Activated CD8-positive, alpha-beta memory T cell treated with anti-CD3 and anti-CD28 coated beads for 1 hour (primary cell): Measurements from ENCODE around the gene SYNCRIP.
A peak's percentile ranks its signal among the peaks of the same experiment; 100 is the strongest.
"Not testable (repeated sequence)": the region's sequence is repeated elsewhere in the genome, so short reads cannot be mapped to it uniquely, and the experiment has no call there.

ENCODE experiments used
- DNase-seq, 2 donors: peaks; one replicate each; pipeline ENCODE4 v3.0.0-alpha.2; 2020; ENCODE audit warnings: low read depth in 1 of 2; ENCODE audit errors: extremely low read depth in 1 of 2

Gene SYNCRIP

DNA sequence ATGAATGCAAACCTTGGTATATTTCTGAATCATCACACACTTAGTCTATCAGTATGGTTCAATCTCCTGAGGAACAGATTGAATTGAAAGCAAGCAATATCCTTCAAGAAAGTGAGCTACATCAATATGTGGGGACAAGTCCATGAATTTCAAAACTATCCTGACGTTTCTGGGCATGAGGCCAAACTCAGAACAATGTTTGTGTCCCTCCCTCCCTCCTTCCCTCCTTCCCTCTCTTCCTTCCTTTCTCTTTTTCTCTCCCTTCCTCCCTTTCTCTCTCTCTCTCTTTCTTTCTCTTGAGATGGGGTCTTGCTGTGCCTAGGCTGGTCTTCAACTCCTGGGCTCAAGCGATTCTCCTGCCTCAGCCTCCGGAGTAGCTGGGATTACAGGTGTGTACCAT is 27.9 kb upstream of the SYNCRIP start:
- no peak for DNase-seq

GRCh38 chr6:85669735-85670194 is 27.1 kb upstream of the SYNCRIP start:
- peak in 1 of 2 donors; percentile 4 for DNase-seq

GRCh38 chr6:85662251-85662650 is 19.6 kb upstream of the SYNCRIP start:
- no peak for DNase-seq

GRCh38 chr6:85660181-85660611 is 17.5 kb upstream of the SYNCRIP start:
- no peak for DNase-seq

DNA sequence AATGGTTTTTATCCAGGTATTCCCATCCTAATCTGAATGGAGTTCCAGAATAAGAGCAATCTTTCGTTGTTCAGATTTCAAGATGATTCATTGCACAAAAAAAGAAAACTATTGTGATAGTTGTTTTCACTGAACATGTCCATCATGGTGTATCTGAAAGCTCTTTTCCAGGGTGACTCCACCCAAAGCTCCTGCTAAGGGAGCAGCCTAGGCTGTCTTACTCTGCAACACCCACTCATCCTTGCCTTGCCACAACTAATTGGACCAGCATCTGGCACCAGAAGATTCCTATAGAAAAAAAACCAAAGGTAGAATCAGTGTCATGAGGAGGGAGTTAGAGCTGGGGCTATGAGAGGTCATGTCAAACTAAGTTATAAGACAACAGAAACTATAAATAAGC is 7.9 kb upstream of the SYNCRIP start:
- DNase-seq = no peak

- DNase-seq = no peak
Measured at GRCh38 chr6:85644279-85644762, 1.6 kb upstream of the SYNCRIP start.

DNA sequence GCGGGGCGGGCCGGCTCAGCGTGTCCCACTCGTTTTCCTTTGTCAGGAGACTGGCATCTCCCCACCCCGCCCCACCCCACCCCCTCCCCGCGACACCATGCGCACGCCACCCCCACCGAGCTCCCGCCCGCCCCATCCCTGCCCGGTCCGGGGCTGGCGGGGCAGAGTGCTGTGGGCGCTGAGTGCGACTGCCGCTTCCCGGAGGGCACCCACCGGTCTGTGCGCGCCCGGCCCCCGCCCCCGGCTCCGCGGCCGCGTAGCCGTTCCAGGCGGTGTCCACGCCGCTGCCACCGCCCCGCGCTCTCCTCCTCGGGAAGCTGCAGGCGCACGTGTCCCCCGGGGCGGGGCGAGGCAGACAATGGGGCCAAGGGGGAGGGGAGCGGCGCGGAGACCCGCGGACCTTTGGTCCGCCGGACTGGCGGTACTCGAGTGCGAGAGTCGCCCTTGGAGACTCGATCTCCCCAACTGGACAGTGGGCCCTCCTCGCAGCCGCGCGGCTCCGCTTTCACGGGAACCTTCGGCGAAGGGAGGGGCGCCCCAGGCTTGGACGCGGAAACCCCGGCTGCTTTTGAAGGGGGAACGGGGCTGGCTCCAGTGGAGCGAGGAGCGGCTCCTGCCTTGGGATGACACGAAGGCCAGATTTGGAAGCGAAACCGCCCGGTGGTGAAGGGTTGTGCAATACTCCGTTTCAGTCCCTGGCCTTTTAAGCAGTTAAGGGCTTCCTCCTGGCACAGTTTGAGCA is 1.0 kb upstream of the SYNCRIP start:
- peak in 1 of 2 donors; percentile 51 for DNase-seq

DNA sequence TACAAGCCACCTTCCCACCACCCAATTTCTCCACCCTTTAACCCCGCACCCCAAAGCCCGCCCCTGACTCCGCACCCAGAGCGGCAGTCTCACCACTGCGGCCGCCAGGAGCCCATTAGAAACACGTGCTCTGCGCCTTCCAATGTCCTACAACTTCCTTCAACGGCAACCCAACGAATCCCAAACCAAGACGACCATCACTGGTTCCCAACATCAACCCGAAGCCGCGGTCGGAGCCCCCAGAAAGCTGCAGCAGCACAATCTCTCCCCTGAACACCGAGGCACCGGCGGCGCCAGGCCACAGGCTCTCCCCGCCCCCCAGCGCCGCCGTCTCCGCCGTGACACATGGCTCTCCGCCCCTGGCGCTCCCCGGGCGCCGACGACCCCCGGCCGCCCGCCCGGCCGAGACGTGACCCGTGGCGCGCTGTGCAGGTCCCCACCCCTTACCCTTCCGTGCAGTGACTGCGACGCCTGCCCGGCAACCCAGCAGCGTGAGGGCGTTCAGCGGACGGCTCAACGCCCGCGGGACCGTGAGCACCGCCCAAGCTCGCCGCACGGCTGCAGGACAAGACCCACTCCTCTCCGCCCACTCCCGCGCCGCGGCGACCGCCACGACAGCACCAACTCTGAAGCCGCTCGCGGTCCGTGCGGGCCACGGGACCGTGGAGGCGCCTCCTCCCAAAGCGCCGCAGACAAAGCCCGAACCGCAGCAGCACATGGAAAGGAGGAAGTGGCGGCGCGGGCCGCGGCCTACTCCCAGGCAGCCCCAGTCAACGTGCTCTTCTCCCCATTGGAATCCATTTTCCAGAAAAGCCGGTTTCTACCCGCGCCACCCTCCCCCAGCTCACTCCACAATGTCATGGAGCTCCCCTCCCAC is 551 bp downstream of the SYNCRIP start:
- DNase-seq = peak; percentile 4 to 34

DNA sequence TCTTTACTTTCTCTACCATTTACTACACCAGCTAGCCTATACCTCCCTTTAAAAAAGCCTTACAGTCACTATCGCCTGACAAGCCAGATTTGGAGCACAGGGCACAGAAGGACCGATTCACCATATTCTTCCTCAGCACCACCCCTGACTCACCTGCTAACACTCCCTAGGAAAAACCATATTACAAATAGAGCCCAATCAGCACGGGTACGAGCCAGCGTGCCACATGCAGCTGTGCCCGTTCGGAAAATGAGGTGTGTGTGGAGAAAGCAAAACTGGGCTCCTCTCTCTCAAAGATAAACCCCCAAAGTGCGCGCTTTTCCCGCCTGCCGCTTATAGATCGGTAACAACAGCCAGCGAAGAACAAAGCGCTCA is 1.2 kb downstream of the SYNCRIP start:
- no peak for DNase-seq

DNA sequence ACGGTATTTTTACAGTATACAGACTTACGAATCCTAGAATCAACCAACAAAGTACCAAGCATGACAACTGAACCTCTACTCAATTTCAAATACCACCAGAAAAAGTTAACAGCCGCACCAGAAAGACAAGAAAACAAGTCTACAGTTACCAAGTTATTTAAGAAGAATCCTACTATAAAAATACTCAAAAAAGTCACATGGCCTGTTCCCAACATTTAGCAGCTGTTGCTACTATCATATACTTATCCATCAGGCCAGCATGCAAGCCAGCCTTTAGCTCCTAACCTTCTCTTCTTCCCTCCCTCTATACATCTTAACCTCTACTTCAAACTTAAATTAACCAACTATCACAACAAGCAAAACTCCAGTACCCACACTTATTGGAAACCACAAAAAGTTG is 1.9 kb downstream of the SYNCRIP start:
- no peak for DNase-seq

DNA sequence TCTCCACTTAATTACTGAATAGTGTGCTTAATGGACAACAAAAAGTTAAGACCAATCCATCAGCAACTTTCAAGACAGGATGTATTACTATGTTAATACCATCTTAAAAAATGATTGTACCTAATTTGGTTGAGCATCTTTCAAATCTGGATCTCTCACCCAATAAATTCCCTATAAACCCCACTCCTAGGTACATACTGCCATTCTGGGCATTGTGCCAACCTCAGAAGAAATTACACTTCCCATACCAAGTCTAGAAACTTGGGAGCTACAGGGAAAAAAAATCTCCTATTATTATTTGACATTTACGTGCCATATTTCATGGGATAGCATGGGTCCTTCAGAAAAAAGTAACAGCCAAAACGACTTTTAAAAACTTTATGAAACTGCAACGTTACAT is 5.1 kb downstream of the SYNCRIP start:
- no peak for DNase-seq

DNA sequence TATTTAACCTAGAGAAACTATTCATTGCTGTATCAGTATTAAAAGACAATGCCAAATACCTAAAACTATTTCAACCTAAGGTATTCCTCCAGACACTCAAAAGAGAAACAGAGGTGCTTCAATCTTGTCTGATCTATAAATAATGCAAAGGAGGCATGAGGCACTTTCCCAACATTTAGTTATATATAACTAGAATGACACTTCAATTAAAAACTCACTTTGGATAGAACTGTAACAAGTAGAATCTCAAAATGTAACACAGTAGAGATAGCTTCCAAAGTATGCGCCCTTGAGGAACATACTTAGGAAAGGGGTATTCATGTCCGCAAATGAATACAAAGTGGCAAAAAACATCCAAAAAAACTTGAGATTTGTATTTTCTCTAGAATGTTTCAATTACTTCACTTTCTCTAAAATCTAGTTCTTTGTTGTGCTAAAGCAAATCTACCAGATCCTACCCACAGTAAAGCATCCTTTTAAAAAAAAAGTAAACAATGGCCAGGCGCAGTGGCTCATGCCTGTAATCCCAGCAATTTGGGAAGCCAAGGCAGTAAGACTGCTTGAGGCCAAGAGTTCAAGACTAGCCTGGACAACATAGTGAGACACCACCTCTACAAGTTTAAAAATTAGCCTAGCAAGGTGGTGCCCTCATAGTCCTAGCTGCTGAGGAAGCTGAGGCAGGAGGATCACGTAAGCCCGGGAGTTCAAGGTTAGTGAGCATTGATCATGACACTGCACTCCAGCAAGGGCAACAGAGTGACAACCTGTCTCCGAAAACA is 10.3 kb downstream of the SYNCRIP start:
- DNase-seq = no peak

GRCh38 chr6:85631117-85631516 is 11.6 kb downstream of the SYNCRIP start:
- not testable (repeated sequence) for DNase-seq

DNA sequence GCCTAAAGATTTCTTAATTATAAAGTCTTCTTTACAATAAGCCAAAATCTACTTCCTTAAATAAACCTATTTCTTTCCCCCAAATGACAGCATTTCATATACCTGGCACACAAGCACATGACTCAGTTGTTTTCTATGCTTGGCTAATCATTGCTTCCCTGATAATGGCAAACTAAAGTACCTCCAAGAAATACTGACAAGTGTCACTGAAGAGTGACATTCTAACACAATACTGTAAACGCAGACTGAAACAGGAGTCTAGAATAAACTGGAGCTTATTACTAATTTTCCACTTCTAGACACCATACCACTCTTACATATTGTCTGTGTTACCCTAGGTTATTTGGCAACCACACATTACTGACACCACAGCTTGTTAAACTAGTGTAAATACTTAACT is 14.3 kb downstream of the SYNCRIP start:
- DNase-seq = no peak

DNA sequence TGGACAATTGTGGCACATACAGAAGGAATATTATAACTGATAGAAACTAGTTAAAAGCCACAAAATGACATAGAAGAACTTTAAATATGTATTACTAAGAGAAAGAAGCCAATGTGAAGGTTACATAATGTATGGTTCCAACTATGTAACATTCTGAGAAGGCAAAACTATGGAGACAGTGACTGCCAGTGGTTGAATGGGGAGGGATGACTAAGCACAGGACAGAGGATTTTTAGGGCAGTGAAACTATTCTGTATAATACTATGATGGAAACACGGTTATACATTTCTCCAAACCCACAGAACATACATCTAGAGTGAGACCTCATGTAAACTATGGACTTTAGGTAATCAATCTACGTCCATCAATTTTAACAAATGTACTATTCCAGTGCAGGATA is 22.4 kb downstream of the SYNCRIP start:
- no peak for DNase-seq

- no peak for DNase-seq
Measured at GRCh38 chr6:85614780-85615179, 27.9 kb downstream of the SYNCRIP start.

DNA sequence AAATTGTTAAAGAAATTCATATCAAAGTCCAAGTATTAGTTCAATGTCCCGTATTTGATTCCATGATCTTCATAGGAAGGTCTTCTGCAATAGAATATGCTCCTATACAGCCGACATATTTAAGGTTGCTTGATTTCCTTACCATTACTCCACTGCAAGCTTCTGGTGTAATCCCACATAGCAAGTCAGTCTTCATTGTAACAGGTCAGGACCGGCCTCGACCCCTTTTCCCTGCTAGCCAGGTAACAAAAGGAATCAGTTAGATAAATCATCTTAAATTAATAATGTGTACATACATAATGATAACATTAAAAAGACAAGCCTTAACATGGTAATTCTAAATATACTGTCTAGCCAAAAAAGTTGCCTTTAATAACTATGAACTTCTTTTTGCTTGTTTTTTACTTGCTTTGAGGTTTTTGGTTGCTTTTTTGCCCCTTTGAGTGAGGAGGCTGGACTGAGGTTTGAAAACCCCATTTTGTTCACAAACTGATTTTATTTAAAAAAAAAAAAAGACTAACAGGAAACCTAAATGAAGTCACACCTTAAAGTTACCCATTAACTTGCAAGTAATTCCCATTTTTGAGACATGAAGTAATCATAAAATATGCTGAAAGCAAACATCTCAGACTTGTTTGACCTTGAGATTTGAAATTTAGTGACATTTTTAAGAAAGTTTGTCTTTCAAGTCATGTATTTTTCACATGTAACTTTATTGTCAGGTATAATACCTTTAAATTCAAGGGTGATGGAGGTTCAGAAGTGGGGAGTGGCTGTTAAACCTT is 29.8 kb downstream of the SYNCRIP start:
- DNase-seq = no peak

DNA sequence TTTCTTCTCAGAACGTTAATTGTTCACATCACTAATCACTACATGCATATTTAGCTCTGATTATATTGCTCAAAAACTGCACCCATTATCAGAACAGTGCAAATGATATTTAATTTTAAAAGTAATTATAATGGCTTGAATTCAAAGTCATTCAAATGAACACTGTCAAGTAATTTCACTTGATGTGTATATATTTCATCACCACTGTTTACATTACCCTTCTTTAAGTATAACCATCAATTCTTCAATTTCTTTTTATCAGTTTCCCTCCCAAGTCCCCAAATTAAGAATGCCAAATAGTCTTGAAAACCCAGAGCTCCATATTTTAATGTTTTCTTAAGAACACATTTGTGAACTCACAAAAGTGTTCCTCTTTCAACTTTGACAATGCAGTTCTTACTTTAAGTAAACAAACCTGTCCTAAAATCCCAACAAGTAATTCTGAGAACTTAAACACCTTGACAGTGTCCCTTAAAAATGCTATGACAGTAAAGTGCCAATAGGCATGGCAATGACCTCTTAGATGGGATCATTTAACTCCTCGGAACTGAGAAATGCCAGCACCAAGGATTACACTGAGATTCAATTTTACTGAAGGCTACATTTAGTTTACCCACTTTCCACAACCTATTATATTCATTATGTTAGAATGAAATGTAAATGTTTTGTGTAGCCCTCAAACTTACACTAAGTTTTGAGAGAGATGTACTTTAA is 32.3 kb downstream of the SYNCRIP start:
- no peak for DNase-seq

- no peak for DNase-seq
Measured at GRCh38 chr6:85602100-85602499, 40.6 kb downstream of the SYNCRIP start.
